Stimulated activated CD8-positive, alpha-beta memory T cell treated with anti-CD3 and anti-CD28 coated beads, Interleukin-4, amount 100 ng/mL, for 24 hours (primary cell): ENCODE results near the gene DIDO1.
"Not testable (repeated sequence)": the region's sequence is repeated elsewhere in the genome, so short reads cannot be mapped to it uniquely, and the experiment has no call there.

Experiments
- DNase-seq: peaks from one replicate; pipeline ENCODE4 v3.0.0-alpha.2; 2020; ENCODE audit warnings: low read depth

DIDO1 gene

DNA sequence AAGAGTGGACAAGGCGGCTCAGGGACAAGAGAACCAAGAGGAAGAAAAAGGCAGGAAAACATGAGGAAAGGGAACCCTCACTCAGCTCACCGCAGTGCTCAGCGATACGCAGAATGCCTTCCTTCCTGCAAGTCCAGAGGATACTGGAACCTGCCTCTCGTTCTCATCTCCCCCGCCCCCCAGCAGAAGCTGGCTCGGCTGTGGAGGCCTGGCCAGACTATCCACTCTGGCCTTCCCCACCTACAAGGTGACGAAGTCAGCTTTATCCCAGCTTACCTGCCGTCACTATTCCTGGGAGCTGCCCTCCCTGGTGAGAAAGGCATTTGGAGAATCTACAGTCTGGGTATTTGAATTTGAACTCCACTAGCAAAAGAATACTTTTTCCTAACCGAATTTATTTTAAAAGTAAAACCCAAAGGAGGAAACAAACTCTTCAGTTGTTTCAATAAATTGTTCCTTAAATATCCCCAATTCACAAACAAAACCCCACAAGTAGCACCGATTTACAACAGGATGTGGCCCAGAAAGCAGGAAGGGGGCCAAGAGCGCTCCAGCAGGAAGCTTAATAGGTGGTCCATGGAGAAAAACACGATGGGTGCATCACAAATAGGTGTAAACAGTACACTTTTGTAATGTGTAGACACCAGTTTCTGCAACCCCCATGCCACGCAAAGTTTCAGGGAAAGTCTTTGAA, 2.1 kb upstream of the DIDO1 start:
- DNase-seq = no peak

DNA sequence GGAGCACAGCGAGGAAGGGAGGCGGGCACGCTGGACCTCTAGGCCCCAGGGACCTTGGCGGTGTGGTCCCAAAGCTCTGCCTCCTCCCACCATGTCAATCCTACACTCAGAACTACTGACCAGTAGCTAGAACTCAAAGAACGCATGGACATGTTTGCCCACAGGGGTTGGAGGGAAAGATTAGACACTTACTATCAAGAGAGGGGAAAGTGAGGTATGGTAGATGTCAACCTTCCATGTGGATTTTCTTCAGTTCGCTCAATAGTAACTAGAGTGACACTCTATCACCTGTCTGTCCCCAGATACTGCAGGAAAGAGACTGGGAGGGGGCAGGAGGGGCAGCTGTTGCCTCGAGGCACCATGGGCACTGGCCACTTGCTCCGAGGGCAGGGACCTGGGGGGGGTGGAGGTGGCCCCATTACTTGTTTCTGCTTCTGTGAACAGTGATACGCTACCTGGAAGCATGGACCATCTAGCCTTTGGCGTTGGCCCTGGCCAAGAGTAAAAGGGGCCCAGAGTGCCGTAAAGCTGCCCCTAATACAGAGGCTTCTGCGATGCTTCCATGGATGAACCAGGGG, 912 bp upstream of the DIDO1 start:
- no peak for DNase-seq

DNA sequence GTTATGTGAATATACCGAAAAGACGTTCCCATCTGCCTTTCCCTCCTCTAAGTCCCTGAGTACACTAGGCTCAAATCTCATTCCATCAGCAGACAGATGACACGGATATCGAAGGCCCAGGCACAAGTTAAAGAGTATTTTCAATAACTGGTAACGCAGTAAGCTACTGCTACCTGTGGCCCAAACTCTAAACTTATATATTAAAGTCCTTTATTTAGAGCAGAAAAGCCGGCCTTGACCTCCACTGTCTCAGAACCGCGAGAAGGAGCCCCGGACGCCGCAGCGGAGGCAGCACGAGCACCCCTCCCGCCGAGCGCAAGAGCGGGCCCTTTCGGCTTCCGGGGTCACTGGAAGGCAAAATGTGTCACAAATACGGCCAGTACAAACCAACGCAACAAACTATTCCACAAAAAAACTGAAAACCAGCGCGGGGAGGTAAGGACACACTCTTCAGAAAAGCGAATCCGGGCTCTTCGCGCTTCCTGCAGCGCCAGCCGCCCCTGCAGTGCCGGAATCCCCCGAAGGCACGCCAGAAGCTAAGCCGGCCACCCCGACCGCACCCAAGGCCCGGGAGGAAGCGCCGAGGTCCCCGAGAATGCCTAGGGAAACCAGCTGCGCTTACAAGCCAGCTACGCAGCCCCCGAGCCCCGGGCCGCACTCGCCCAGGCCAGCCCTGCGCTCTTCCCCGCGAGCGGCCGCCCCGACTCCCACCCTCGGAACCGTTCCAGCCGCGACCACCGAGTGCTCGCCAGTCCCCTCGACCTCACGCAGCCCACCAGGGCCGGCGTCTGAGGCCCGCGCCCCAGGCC, 681 bp downstream of the DIDO1 start:
- no peak for DNase-seq

DNA sequence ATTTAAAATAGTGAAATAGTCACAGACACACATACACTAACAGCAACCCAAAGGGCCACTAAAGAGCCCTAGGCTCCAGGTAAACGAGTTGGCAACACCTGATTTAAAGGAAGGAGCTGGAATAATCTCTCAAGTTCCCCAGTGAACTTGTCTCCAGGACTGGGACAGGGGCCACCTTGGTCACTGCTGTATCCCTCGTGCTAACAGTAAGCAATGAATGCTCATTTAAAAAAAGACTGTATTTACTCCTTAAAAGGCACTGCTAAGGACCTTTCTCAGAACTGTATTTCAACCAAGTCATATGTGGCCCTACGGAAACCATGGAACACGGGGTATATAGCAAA, 1.3 kb downstream of the DIDO1 start:
- no peak for DNase-seq

DNA sequence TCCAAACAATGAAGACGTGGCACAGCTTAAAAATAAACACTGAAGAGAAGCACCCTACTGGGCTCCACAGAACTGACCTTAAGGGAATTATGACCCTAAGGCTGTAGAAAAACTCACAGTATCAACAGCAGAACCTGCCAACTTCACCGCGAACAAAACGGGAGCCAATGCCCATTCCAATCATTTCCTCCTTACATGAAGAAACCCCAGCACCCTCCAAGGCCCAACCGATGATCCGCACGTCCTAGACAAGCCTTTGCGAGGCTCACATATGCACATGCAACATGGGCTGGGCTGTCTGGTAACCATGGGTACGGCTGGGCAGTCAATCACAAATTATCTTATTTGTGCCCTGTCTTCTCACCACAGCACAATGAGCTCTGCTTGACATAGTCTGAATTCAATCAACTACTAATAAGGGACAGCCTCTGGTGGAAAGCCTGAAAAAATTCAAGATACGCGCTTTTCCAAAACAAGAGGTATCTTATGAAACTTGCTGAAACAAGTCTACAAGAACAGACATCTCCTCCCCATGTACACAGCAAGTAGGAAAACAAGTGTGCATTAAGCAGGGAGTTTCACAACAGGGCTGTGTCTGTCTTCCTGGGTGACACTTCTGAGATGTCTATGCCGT, 1.7 kb downstream of the DIDO1 start:
- no peak for DNase-seq

DNA sequence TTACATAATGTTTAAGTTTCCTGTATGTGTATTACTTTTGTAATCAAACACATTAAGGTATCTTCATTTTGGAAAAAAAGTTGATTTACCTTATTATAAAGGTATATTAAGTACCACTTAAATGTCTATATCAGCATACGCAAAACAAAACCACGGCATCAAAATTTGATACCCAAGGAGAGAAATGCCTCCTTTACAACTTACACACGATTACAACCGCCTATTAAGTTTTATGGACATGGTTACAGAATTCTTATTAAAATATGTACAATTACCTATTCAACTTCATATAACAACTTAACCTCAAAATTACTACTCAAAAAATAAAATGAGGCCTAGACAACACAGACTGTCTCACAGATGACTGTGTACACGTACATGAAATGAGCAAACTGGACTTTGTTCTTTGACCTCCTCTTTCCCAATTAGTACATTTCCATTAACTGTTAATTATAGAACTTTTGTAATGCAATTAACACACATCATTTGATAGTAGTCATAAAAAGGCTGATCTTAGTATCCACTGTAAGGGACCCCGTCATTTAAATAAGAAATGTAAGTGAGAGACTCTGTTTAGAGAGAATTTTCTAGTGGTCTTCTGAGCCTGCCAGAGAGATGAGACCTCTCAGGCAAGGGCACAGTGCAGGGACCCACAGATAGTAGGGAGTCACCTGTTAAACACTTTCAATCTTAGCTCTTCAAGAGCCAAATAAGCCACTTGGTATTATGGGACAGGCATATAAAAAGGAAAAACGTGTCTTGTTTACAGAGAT, 2.5 kb downstream of the DIDO1 start:
- DNase-seq = no peak

DNA sequence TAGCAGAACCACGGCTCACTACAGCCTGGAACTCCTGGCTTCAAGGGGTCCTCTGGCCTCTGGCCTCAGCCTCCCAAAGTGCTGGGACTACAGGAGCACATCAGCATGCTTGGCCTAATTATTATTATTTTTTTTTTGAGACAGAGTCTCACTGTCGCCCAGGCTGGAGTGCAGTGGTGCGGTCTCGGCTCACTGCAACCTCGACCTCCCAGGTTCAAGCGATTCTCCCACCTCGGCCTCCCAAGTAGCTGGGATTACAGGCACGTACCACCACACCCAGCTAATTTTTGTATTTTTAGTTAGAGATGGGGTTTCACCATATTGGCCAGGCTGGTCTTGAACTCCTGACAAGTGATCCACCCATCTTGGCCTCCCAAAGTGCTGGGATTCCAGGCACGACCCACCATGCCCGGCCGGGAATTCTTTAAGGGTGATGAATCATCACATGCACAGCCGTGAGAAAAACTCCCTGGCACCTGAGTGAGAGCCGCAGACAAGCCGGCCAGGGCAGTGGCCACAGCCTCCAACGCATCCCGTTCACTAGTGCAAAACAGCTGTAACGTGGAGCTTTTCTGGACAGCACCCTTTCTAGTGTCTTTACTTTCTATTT, 3.1 kb downstream of the DIDO1 start:
- DNase-seq = not testable (repeated sequence)

DNA sequence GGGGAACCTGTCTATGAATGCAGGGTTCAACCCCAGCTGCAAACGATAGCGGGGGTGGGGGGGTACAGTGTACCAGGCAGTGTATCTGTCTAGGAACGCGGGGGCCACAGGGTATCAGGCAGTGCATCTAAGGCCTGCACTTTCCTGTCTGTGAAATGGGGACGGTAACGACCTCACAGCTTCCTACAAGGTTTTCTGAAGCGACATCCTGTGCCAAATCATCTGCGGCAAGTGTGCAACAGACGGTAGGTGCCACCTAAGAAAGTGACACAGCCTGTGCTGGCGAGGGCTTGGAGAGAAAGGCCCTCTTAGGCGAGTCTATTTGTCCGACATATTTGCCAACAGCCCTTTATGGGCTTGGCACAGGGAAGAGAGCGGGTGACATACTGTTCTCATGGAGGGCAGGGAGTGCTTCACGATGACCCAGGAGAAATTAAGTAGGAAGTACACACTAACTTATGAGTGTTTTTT, 3.8 kb downstream of the DIDO1 start:
- no peak for DNase-seq

DNA sequence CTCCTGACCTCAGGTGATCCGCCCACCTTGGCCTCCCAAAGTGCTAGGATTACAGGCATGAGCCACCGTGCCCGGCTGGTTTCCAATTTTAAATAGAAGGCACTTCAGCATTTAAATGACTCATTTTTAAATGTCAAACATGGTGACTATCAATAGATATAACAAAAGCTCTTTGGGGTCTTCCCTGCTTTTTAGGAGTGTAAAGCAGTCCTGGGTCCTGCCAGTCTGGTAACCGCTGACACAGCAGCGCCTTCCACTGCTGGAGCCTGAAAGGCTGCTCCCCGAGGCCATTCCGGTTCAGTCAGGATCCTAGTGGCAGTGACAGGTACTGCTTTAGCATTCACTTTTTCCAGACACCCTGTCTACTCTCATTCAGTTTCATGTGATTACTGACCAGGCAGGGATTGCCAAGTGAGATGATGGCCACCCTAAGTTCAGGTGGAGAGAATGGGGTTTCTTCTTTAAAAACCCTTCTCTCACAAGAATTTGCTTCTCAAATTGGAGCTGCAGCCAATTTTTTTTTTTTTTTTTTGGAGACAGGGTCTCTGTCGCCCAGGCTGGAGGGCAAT, 5.1 kb downstream of the DIDO1 start:
- no peak for DNase-seq

DNA sequence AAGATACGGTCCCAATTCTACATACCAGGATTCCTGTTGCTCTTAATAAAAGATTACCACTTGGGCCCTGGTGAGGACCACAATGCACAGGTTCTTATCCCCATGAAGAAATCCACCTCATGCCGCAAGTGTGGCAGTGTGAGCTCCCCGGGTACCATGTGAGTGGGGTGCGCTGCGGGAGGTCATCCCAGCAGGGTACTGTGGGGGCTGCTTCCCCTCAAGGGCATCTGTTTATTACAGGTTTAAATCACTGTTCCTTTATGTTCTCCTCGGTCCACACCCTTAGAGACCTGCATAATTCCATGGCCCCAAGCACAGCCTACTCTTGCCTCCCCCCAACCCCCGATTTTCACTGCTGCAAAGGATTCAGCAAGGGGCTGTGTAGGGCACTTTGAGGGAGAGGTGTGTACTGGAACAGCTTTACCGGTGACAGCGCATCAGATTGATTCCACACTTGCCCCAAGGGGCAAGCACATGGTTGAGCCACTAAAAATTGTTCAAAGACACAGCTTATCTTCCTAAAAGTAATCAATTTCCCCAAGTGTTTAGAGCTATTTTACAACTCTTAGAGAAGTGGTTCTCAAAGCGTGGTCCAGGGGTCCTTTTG, 6.2 kb downstream of the DIDO1 start:
- no peak for DNase-seq

DNA sequence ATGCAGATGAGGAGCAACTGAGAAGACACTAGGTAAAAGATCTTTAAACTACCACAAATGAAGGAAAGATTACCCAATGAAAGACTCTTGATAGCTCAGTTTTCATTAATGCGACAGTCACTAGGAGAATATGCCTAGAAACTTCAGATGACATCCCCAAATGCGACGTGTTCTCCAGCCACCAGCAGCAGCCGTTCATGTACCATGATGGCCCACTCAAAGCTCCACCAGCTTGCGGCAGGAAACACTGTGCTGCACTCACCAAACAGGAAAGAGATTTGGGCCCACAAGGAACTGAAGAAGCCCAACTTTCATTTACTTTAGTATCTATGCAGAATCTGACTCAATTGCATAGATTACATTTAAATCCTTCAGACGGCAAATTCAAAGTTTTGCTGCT, 7.5 kb downstream of the DIDO1 start:
- DNase-seq = no peak

DNA sequence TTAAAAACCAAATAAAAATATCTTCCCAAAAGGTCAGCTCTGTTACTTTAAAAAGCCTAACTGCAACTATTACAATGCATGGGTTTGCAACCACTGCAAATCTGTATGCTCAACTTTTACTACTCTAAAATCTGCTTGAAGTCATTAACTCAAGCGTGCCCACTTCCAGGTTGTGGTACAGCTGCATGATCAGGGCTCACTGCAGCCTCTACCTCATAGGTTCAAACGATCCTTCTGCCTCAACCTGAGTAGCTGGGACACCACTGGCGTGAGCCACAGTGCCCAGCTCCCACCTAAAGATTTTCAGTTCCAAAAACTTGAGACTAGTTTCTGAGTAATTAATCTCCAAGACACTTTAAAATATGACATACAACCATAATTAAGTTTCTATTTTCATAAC, 8.2 kb downstream of the DIDO1 start:
- DNase-seq = no peak

DNA sequence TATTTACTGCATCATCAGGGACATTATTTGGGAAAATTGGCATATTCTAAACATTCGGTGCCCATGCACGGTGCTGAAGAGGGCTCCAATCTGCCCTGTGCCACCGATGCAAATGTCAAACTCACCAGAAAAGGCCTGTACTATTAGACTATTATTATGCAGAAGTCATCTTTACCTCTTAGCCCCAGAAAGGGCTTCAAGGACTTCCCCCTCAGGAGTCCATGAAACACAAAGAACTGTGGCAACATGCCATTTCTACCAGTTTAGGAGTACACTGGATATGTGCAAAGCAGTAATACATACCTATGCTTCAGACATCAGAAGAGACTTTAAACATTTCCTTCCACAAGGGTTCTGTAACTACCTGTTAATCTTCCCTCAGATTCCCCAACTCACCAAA, 8.6 kb downstream of the DIDO1 start:
- no peak for DNase-seq

DNA sequence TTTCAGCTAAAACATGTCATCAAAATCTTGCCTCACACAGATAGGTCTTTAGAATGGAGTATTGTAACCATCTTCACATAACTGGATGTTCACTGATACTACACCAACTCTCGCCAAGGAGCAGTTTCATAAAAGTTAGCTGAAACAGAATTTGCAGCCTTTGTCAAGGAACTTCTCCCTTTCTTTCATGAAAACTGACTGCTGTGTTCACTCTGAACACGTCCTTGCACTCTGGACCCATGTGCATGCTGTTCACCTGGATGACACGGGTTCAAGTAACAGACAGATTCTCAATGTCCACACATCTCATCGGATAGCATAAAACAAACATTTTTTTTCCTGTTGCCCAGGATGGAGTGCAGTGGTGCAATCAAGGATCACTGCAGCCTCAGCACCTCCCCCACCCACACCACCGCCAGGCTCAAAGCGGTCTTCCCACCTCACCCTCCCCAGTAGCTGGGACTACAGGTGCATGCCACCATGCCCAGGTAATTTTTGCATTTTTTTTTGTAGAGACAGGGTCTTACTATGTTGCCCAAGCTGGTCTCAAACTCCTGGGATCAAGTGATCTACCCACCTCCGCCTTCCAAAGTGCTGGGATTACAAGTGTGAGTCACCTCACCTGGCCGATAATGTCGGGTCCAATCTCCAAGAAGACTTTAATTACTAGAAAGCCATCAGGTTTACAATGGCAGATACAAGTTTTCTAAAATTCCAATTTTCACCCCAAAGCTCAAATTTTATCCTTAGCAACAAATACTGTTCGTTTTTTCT, 9.4 kb downstream of the DIDO1 start:
- DNase-seq = no peak

DNA sequence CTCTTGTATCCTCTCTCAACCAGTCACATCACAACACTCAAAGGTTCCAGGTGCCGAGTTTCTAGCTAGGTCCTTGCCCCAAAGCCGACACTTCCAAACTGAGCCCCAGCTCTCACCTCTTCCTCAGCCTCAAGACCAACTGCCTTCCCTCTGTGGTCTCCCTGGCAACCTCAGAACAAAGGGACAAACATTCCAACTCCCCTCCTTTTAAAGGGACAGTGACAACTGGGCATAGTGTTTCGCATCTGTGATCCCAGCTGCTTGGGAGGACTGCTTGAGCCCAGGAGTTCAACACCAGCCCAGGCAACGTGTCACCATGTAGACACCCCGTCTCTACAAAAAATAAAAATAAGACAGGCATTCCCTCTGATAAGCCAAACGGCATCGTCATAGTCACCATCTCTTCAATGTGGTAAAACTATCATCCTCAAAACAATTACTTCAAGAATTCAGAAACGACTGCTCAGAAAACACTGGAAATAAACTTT, 11.3 kb downstream of the DIDO1 start:
- no peak for DNase-seq

DNA sequence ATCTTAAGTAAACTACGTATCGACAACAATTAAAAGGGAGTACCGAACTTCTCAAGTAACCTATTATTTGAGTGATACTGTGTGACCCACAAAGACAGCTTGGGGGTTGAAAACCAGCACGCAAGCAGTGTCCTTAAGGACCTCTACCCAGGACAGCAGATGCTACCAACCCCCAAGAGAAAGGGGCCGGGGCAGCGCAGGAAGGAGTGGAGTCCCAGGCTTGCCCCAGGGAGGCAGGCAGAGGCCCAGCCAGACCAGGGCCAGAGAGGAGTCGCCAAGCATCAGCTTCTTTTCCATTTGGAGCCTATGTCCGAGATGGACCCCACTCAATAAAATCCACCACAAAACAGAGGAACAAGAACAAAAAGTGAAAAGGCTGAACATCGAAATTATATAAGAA, 11.9 kb downstream of the DIDO1 start:
- no peak for DNase-seq

DNA sequence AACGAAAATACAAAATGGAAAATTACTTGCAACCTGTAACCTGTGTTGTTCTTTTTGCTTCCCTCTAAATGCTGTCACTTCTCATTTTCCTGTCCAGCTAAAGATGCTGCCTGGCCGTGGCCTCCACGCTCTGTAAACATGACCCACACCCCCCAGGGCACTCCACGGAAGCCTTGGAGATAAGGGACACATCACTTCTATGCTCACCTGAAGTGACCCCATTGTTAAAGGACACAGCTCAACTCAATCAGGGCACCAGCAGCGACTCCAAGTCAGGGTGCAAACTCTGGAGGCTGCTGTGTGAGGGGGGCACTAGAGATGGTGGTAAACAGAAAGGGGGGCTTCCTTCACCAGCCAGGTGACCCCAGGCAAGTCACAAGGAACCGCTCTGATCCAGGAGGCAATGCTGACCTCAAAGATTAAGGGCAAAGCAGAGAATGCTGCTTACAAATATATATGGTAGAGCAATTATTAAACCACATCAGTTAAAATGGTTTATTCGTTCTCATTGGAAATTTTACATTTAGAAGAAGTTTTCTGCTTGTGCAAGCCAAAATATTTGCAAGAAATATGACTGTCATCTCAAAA, 13.2 kb downstream of the DIDO1 start:
- DNase-seq = no peak

DNA sequence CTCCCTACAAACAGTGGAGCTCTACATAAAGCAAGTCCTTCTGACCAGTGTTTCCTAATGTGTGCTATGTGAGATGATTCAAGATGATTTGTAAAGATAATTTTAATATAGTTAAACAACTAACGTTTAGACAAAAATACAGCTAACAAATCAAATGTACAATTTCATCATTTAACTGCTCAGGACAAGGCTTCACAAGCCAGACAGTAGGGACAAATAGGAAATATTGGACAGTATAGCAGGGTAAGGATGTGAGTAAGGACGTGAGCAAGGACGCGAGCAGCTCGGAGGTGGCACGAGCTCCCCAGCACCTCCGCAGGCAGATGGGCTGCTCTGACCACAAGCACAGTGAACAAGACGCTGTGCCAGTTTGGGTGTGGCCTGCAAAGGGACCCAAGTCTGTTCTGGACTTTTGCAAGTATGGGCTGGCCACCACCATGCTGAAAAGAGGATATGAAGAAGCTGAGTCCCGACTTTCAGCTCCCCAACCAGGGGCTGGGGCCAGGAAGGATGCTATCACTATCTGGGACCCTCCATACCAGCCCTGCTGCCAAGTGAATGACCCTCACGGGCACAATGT, 14.5 kb downstream of the DIDO1 start:
- no peak for DNase-seq
